GM12878 (cell line): ENCODE data around the gene CES3. TPM values are rescaled to one million over a fixed set of nuclear protein-coding genes. Genes with fewer than 3 reads are reported as not detected.

Experiments used
- ATAC-seq: fragments of 200-7000 bp; cut with Tn5 transposase; 3 replicates; pipeline ENCODE4 v1.9.1; 2020; ENCODE audit warnings: mild to moderate bottlenecking, moderate library complexity
- BruUV-seq: library from RNA; stranded (reverse); fragments of 400-500 nt; replicated peaks from 2 replicates; lab custom pipeline; 2021; lab: Mats Ljungman, UMichigan
- CTCF ChIA-PET: fragments of 300-600 bp; sonication (Branson Sonifier 250); formaldehyde crosslinking; extraction: SDS; loops from one replicate; lab custom pipeline; 2021; ENCODE audit warnings: inconsistent platforms; lab: Yijun Ruan, JAX
- POLR2A ChIA-PET: fragments of 350-600 bp; formaldehyde crosslinking; extraction: SDS; loops from one replicate; lab custom pipeline; 2021; ENCODE audit warnings: inconsistent platforms; lab: Charles Lee
- RAD21 ChIA-PET: fragments of 300-600 bp; sonication (Branson Sonifier 250); formaldehyde crosslinking; loops from one replicate; lab custom pipeline; 2023; ENCODE audit warnings: antibody characterized with exemption; ENCODE audit not compliant: unreplicated experiment; lab: Charles Lee
- SMC1A ChIA-PET: fragments of 300-600 bp; sonication (Branson Sonifier 250); formaldehyde crosslinking; loops from one replicate; lab custom pipeline; 2023; ENCODE audit not compliant: unreplicated experiment, uncharacterized antibody; lab: Charles Lee
- DNase-seq: peaks from one replicate; pipeline ENCODE4 v3.0.0-alpha.2; 2011; ENCODE audit warnings: low read depth, low spot score
- FAIRE-seq: peaks from 3 replicates; lab custom pipeline; 2011; peaks lifted over from hg19 to GRCh38; lab: Jason Lieb, UNC
- H2AFZ ChIP-seq: 2 replicates; pipeline ENCODE4 v1.6.0; 2011; ENCODE audit warnings: low read depth, low read length, control low read depth; ENCODE audit not compliant: control insufficient read depth
- H3K27ac ChIP-seq: 2 replicates; pipeline ENCODE4 v1.5.1; 2011; ENCODE audit warnings: control low read depth; ENCODE audit not compliant: control insufficient read depth, insufficient read depth
- H3K27me3 ChIP-seq, 2 experiments: replicated peaks in 1 of 2; 2 replicates each; pipeline versions ENCODE4 v1.6.0 to v1.6.1; 2011; ENCODE audit warnings: low read length in 1 of 2; ENCODE audit not compliant: control insufficient read depth in 2 of 2, insufficient read depth in 2 of 2
- H3K36me3 ChIP-seq, 2 experiments: 2 replicates each; pipeline ENCODE4 v1.5.1; 2011; ENCODE audit warnings: low read length in 1 of 2; ENCODE audit not compliant: control insufficient read depth in 2 of 2, insufficient read depth in 2 of 2
- H3K4me1 ChIP-seq: 2 replicates; pipeline ENCODE4 v1.6.1; 2011; ENCODE audit warnings: mild to moderate bottlenecking, low read length, moderate library complexity, mixed read lengths; ENCODE audit not compliant: control insufficient read depth, insufficient read depth
- H3K4me2 ChIP-seq: 2 replicates; pipeline ENCODE4 v1.6.0; 2011; ENCODE audit warnings: control low read depth; ENCODE audit not compliant: control insufficient read depth, insufficient read depth
- H3K4me3 ChIP-seq: fragments of 200-600 bp; sonication (generic); 2 replicates; pipeline ENCODE4 v1.5.1; 2016
- H3K79me2 ChIP-seq: 2 replicates; pipeline ENCODE4 v1.6.0; 2011; ENCODE audit warnings: low read length; ENCODE audit not compliant: control insufficient read depth, insufficient read depth
- H3K9ac ChIP-seq: 2 replicates; pipeline ENCODE4 v1.8.0; 2011; ENCODE audit warnings: low read length, control low read depth, mixed read lengths; ENCODE audit not compliant: control insufficient read depth, insufficient read depth
- H3K9me3 ChIP-seq: replicated peaks from 3 replicates; pipeline ENCODE4 v1.5.1; 2011; ENCODE audit warnings: mild to moderate bottlenecking, low read length; ENCODE audit not compliant: control insufficient read depth, insufficient read depth
- H4K20me1 ChIP-seq: 2 replicates; pipeline ENCODE4 v1.6.0; 2011; ENCODE audit not compliant: control insufficient read depth, insufficient read depth
- CEBPB ChIP-seq, 2 experiments: fragments of 150-350 bp in 1 of 2; IDR thresholded peaks; 2 replicates each; pipeline ENCODE4 v1.6.1; 2012 to 2014; ENCODE audit warnings: low read depth in 2 of 2, low read length in 2 of 2, borderline replicate concordance in 1 of 2, inconsistent platforms in 1 of 2
- CTCF ChIP-seq, 3 experiments: IDR thresholded peaks in 2 of 3; conservative IDR thresholded peaks in 1 of 3; 2 replicates each; pipeline ENCODE4 v1.5.1; 2011; ENCODE audit warnings: low read depth in 3 of 3, low read length in 3 of 3, mild to moderate bottlenecking in 3 of 3, control low read depth in 2 of 3, moderate library complexity in 2 of 3, inconsistent platforms in 1 of 3, mixed read lengths in 1 of 3; ENCODE audit not compliant: control insufficient read depth in 2 of 3, insufficient read depth in 1 of 3; ENCODE audit errors: extremely low read depth in 1 of 3
- E2F8 ChIP-seq: fragments of 450-650 bp; IDR thresholded peaks from 2 replicates; pipeline ENCODE4 v1.6.1; 2018; ENCODE audit warnings: mild to moderate bottlenecking, low read depth, moderate library complexity; ENCODE audit not compliant: partially characterized antibody
- EZH2 ChIP-seq: IDR thresholded peaks from 2 replicates; pipeline ENCODE4 v1.6.1; 2012; ENCODE audit warnings: low read depth, mild to moderate bottlenecking, control low read depth, inconsistent platforms, low read length, borderline replicate concordance; ENCODE audit not compliant: control insufficient read depth
- GATAD2B ChIP-seq: fragments of 450-650 bp; conservative IDR thresholded peaks from 2 replicates; pipeline ENCODE4 v1.6.1; 2017; ENCODE audit warnings: low read depth, mild to moderate bottlenecking, moderate library complexity
- MEF2B ChIP-seq: fragments of 450-650 bp; IDR thresholded peaks from 2 replicates; pipeline ENCODE4 v1.6.1; 2018; ENCODE audit warnings: mild to moderate bottlenecking, moderate library complexity; ENCODE audit not compliant: partially characterized antibody, poor library complexity, severe bottlenecking
- NR2F1 ChIP-seq: fragments of 450-650 bp; conservative IDR thresholded peaks from 2 replicates; pipeline ENCODE4 v1.6.1; 2017; ENCODE audit warnings: mild to moderate bottlenecking
- RB1 ChIP-seq: fragments of 450-650 bp; formaldehyde crosslinking; IDR thresholded peaks from 2 replicates; pipeline ENCODE4 v1.6.1; 2017; ENCODE audit warnings: mild to moderate bottlenecking, borderline replicate concordance
- RCOR1 ChIP-seq: conservative IDR thresholded peaks from 2 replicates; pipeline ENCODE4 v1.6.1; 2012; ENCODE audit warnings: low read depth, low read length, improper control_type of control experiment
- RELA ChIP-seq: fragments of 450-650 bp; IDR thresholded peaks from 2 replicates; pipeline ENCODE4 v1.8.0; 2014; ENCODE audit warnings: borderline replicate concordance; ENCODE audit not compliant: partially characterized antibody
- TCF12 ChIP-seq: IDR thresholded peaks from 2 replicates; pipeline ENCODE4 v1.6.1; 2011; ENCODE audit warnings: low read depth, mild to moderate bottlenecking, low read length
- WRNIP1 ChIP-seq: IDR thresholded peaks from 2 replicates; pipeline ENCODE4 v1.6.1; 2011; ENCODE audit warnings: low read depth, low read length, improper control_type of control experiment, borderline replicate concordance
- YBX1 ChIP-seq: fragments of 450-650 bp; IDR thresholded peaks from 2 replicates; pipeline ENCODE4 v1.6.1; 2016; ENCODE audit warnings: antibody characterized with exemption
- ZNF207 ChIP-seq: fragments of 450-650 bp; IDR thresholded peaks from 2 replicates; pipeline ENCODE4 v1.6.1; 2014; ENCODE audit warnings: antibody characterized with exemption, mild to moderate bottlenecking, borderline replicate concordance
- WGBS: methylation state at CpG from one replicate; pipeline ENCODE4 v1.1.6; 2016; ENCODE audit warnings: low lambda C conversion rate; ENCODE audit not compliant: insufficient replicate concordance, insufficient coverage; ENCODE audit errors: missing lambda C conversion rate; 5-methylcytosine and 5-hydroxymethylcytosine counted together
- in situ Hi-C: fragments of 300-500 bp; cut with MboI; formaldehyde crosslinking; loops from 9 replicates; pipeline ENCODE4 v1.14.3; 2018; ENCODE audit warnings: mixed read lengths
- intact Hi-C: fragments of 100-400 bp; cut with micrococcal nuclease; formaldehyde crosslinking; loops from one replicate; pipeline ENCODE4 v1.14.2; 2022; ENCODE audit not compliant: unreplicated experiment
- polyA plus RNA-seq, 11 experiments: library from polyadenylated mRNA; depleted of rRNA in 4 of 11; unstranded in 6 of 11; stranded (reverse) in 5 of 11; fragments of >200 nt; fragmentation: Nextera tagmentation in 4 of 11; fragmentation: Illumina TruSeq in 1 of 11; extraction: Ambion mirVana in 4 of 11; extraction: Trizol in 1 of 11; gene quantifications; 1 replicate in 1 of 11; 2 replicates in 10 of 11; pipeline versions ENCODE4 v1.2.1 to v1.2.3, GENCODE V29; 2011 to 2016; ENCODE audit warnings: inconsistent platforms in 2 of 11, missing spikeins in 2 of 11, low read depth in 1 of 11
- total RNA-seq, 4 experiments: library from RNA; depleted of rRNA in 3 of 4; stranded (reverse); fragments of >200 nt in 3 of 4; fragmentation: Illumina TruSeq in 1 of 4; extraction: Trizol in 1 of 4; gene quantifications; 2 replicates each; pipeline versions ENCODE4 v1.2.1 to v1.2.3, GENCODE V29; 2013 to 2021

Gene CES3
- total and polyA plus RNA-seq, 10 of the 15 experiments (the other 5 are each of a cell fraction or from before 2014, with no cell fraction given) = 0.09 to 3.1 (median 0.76) TPM

GRCh38 chr16:66960270-66960669 is 796 bp upstream of the CES3 start:
- 82% methylated on average over 1 of the region's 1 CpG for WGBS
- in situ Hi-C loops (no loop called here), intact Hi-C loops (no loop called here)
- no peaks in the 10 kb centered on the region for H3K79me2 ChIP-seq
- RAD21 ChIA-PET = interaction anchor here (0.5 kb wide), 1 partner anchor 488 kb away, joined by 3 read pairs; no protein-coding TSS in a partner anchor
- H2AFZ ChIP-seq = no peak overlapping the region
- no peak overlapping the region for H3K27ac ChIP-seq
- H3K27me3 ChIP-seq = no peaks in the 10 kb centered on the region
- no peak for TF ChIP-seq TCF12
- no peak for TF ChIP-seq RB1
- TF ChIP-seq CTCF (IDR thresholded peaks at IDR 0.05 in 2 of 3, conservative IDR thresholded peaks at IDR 0.05 in 1 of 3; ENCODE audit: control insufficient read depth in 2 of 3, extremely low read depth in 1 of 3, insufficient read depth in 1 of 3, low read depth in 3 of 3, low read length in 3 of 3) = no peak
- no peak for TF ChIP-seq MEF2B
- TF ChIP-seq NR2F1 = no peak
- TF ChIP-seq YBX1 = no peak
- no peak for TF ChIP-seq RCOR1
- TF ChIP-seq E2F8 = no peak
- no peak for TF ChIP-seq WRNIP1
- no peak for TF ChIP-seq GATAD2B
- TF ChIP-seq EZH2 = no peak
- no peak for TF ChIP-seq RELA
- no peak for TF ChIP-seq CEBPB (IDR thresholded peaks at IDR 0.05; ENCODE audit: borderline replicate concordance in 1 of 2, low read depth in 2 of 2, low read length in 2 of 2)
- TF ChIP-seq ZNF207 = no peak
- FAIRE-seq (no peak), ATAC-seq (no peak), DNase-seq (no peak)
- SMC1A ChIA-PET = no interaction called here
- H3K9me3 ChIP-seq = no peaks in the 10 kb centered on the region
- no peak overlapping the region for H3K4me3 ChIP-seq
- POLR2A ChIA-PET = no interaction called here
- H3K36me3 ChIP-seq = no peaks in the 10 kb centered on the region
- no peak overlapping the region for H3K9ac ChIP-seq
- no TSS peak for BruUV-seq
- no peaks in the 10 kb centered on the region for H4K20me1 ChIP-seq
- no peak overlapping the region for H3K4me2 ChIP-seq
- H3K4me1 ChIP-seq = peaks cover 11% of the 10 kb centered on the region
- CTCF ChIA-PET = interaction anchor here (0.7 to 3.9 kb wide), 13 partner anchors 10 to 222 kb away, joined by 3 to 12 read pairs (median 3); partner anchors contain the start of gene B3GNT9
